Adipocyte (in vitro differentiated cells): ENCODE results near the gene ALB.

Experiments
- DNase-seq: peaks from one replicate; pipeline ENCODE4 v3.0.0-alpha.2; 2015; ENCODE audit warnings: low read depth
- H3K27me3 ChIP-seq: replicated peaks from 2 replicates; pipeline ENCODE4 v1.7.0; 2013; ENCODE audit warnings: mild to moderate bottlenecking, low read length, moderate library complexity; ENCODE audit not compliant: control insufficient read depth, insufficient read depth
- H3K36me3 ChIP-seq: 2 replicates; pipeline ENCODE4 v1.7.0; 2013; ENCODE audit warnings: low read length, mild to moderate bottlenecking, moderate library complexity; ENCODE audit not compliant: control insufficient read depth, insufficient read depth, severe bottlenecking
- H3K4me1 ChIP-seq: 2 replicates; pipeline ENCODE4 v1.7.0; 2013; ENCODE audit warnings: mild to moderate bottlenecking, low read length, moderate library complexity; ENCODE audit not compliant: control insufficient read depth, insufficient read depth
- H3K4me3 ChIP-seq: 2 replicates; pipeline ENCODE4 v1.7.0; 2013; ENCODE audit warnings: mild to moderate bottlenecking, low read length, moderate library complexity
- H3K9ac ChIP-seq: 2 replicates; pipeline ENCODE4 v1.7.0; 2013; ENCODE audit warnings: mild to moderate bottlenecking, low read length, moderate library complexity
- H3K9me3 ChIP-seq: 2 replicates; pipeline ENCODE4 v1.7.0; 2013; ENCODE audit warnings: mild to moderate bottlenecking, low read length, moderate library complexity; ENCODE audit not compliant: control insufficient read depth

The ALB gene

DNA sequence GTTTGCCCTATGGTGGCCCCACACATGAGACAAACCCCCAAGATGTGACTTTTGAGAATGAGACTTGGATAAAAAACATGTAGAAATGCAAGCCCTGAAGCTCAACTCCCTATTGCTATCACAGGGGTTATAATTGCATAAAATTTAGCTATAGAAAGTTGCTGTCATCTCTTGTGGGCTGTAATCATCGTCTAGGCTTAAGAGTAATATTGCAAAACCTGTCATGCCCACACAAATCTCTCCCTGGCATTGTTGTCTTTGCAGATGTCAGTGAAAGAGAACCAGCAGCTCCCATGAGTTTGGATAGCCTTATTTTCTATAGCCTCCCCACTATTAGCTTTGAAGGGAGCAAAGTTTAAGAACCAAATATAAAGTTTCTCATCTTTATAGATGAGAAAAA lies 14.6 kb downstream of the ALB start:
- H3K4me3 ChIP-seq: no peak overlapping the region
- no peak for DNase-seq
- no peaks in the 10 kb centered on the region for H3K27me3 ChIP-seq
- H3K36me3 ChIP-seq: no peaks in the 10 kb centered on the region
- H3K9me3 ChIP-seq: no peaks in the 10 kb centered on the region
- H3K9ac ChIP-seq: no peak overlapping the region
- peaks cover 6% of the 10 kb centered on the region for H3K4me1 ChIP-seq

DNA sequence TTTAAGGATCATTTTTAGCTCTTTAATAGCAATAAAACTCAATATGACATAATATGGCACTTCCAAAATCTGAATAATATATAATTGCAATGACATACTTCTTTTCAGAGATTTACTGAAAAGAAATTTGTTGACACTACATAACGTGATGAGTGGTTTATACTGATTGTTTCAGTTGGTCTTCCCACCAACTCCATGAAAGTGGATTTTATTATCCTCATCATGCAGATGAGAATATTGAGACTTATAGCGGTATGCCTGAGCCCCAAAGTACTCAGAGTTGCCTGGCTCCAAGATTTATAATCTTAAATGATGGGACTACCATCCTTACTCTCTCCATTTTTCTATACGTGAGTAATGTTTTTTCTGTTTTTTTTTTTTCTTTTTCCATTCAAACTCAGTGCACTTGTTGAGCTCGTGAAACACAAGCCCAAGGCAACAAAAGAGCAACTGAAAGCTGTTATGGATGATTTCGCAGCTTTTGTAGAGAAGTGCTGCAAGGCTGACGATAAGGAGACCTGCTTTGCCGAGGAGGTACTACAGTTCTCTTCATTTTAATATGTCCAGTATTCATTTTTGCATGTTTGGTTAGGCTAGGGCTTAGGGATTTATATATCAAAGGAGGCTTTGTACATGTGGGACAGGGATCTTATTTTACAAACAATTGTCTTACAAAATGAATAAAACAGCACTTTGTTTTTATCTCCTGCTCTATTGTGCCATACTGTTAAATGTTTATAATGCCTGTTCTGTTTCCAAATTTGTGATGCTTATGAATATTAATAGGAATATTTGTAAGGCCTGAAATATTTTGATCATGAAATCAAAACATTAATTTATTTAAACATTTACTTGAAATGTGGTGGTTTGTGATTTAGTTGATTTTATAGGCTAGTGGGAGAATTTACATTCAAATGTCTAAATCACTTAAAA lies 15.3 kb downstream of the ALB start:
- H3K9me3 ChIP-seq: no peaks in the 10 kb centered on the region
- no peak overlapping the region for H3K4me3 ChIP-seq
- peaks cover 6% of the 10 kb centered on the region for H3K4me1 ChIP-seq
- H3K27me3 ChIP-seq: no peaks in the 10 kb centered on the region
- DNase-seq: no peak
- no peaks in the 10 kb centered on the region for H3K36me3 ChIP-seq
- H3K9ac ChIP-seq: no peak overlapping the region

DNA sequence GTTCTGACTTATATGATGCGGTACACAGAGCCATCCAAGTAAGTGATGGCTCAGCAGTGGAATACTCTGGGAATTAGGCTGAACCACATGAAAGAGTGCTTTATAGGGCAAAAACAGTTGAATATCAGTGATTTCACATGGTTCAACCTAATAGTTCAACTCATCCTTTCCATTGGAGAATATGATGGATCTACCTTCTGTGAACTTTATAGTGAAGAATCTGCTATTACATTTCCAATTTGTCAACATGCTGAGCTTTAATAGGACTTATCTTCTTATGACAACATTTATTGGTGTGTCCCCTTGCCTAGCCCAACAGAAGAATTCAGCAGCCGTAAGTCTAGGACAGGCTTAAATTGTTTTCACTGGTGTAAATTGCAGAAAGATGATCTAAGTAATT lies 16.5 kb downstream of the ALB start:
- H3K27me3 ChIP-seq: no peaks in the 10 kb centered on the region
- no peak overlapping the region for H3K4me3 ChIP-seq
- H3K9ac ChIP-seq: no peak overlapping the region
- H3K36me3 ChIP-seq: no peaks in the 10 kb centered on the region
- H3K9me3 ChIP-seq: no peaks in the 10 kb centered on the region
- peaks cover 5% of the 10 kb centered on the region for H3K4me1 ChIP-seq
- no peak for DNase-seq

DNA sequence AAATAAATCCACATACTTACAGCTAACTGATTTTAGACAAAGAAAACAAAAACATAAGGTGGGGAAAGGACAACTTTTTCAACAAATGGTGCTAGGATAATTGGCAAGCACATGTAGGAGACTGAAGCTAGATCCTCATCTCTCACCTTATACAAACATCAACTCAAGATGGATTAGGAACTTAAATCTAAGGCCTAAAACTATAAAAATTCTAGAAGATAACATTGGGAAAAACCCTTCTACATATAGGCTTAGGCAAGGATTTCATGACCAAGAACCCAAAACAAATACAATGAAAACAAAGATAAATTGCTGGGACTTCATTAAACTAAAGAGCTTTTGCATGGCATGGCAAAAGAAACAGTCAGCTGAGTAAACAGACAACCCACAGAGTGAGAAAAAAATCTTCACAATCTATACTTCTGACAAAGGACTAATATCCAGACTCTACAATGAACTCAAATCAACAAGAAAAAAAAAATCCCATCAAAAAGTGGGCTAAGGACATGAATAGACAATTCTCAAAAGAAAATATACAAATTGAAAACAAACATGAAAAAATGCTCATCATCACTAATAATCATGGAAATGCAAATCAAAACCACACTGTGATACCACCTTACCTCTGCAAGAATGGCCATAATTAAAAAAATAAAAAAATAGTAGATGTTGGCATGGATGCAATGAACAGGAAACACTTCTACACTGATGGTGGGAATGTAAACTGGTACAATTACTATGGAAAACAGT lies 17.8 kb downstream of the ALB start:
- Histone ChIP-seq H3K36me3 (no peaks in the 10 kb centered on the region), H3K4me1 (no peaks in the 10 kb centered on the region)

DNA sequence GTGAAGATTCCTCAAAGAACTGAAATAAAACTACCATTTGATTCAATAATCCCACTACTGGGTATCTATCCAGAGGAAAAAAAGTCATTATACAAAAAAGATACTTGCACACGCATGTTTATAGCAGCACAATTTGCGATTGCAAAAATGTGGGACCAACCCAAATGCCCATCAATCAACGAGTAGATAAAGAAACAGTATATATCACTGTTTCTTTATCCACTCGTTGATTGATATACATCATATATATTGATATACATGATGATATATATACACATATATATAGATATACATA lies 18.3 kb downstream of the ALB start:
- H3K9ac ChIP-seq: no peak overlapping the region
- no peak for DNase-seq

More for the DNA sequence above, 17.8 kb downstream of the ALB start:
- no peaks in the 10 kb centered on the region for H3K9me3 ChIP-seq
- H3K9ac ChIP-seq: no peak overlapping the region
- no peak for DNase-seq
- no peak overlapping the region for H3K4me3 ChIP-seq
- no peaks in the 10 kb centered on the region for H3K27me3 ChIP-seq

DNA sequence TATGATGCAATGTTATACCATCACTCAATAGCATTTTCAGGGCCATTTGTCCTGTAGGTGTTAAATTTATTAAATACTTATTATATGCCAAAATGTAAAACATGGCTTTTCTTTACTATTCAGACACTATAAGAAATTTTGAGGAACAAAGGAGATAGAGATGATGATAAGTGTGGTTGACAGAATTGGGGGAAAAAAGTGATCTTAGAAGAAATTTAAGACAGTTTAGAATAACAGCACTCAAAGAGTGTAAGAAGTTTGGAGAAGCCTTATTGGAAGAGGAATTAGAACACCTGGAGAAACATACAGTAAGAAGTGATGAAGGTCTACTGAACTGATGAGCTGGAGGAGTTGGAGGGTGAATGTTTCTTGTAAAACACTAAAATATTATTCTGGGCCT lies 19.1 kb downstream of the ALB start:
- Histone ChIP-seq H3K4me3 (no peak overlapping the region), H3K9ac (no peak overlapping the region)

More for the DNA sequence above, 18.3 kb downstream of the ALB start:
- no peaks in the 10 kb centered on the region for H3K4me1 ChIP-seq
- no peak overlapping the region for H3K4me3 ChIP-seq
- no peaks in the 10 kb centered on the region for H3K36me3 ChIP-seq
- no peaks in the 10 kb centered on the region for H3K9me3 ChIP-seq
- no peaks in the 10 kb centered on the region for H3K27me3 ChIP-seq

DNA sequence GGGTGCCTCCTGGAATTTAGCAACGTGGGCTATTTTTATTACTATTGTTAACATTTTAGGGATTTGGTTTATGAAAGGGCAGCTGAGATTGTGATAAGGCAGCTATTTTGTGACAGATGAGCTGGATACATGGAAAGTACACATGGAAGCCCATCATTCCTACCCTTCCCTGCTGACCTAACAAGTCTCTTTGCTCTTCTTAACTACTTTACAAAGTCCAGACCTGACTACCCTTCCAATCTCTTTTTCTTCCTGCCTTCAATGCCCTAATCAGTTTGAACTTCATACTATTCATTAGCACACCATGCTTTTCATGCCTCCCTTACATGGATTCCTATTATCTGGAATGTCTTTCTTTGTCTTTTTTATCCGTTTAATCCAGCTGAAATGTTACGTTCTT lies 22.6 kb downstream of the ALB start:
- Histone ChIP-seq H3K27me3 (peaks cover 4% of the 10 kb centered on the region), H3K36me3 (no peaks in the 10 kb centered on the region), H3K9me3 (no peaks in the 10 kb centered on the region), H3K4me1 (no peaks in the 10 kb centered on the region), H3K9ac (no peak overlapping the region), H3K4me3 (no peak overlapping the region)
- no peak for DNase-seq

More for the DNA sequence above, 19.1 kb downstream of the ALB start:
- no peaks in the 10 kb centered on the region for H3K9me3 ChIP-seq
- no peaks in the 10 kb centered on the region for H3K27me3 ChIP-seq
- no peaks in the 10 kb centered on the region for H3K4me1 ChIP-seq
- no peak for DNase-seq
- no peaks in the 10 kb centered on the region for H3K36me3 ChIP-seq

DNA sequence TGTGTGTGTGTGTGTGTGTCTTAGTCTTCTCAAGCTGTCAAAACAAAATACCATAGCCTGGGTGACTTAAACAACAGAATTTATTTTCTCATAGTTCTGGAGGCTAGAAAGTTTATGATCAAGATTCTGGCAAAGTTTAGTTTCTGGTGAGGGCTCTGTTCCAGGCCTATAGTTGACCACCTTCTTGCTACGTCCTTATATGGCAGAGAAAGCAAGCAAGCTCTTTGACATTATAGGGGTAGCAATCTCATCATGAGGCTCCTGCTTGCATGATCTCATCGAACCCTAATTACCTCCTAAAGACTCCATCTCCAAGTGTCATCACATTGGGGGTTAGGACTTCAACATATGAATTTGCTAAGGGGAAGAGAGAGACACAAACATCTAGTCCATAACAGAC lies 25.0 kb downstream of the ALB start:
- H3K9me3 ChIP-seq: no peaks in the 10 kb centered on the region

GRCh38 chr4:73429826-73430587 lies 25.9 kb downstream of the ALB start:
- H3K27me3 ChIP-seq: peaks cover 4% of the 10 kb centered on the region
- H3K36me3 ChIP-seq: no peaks in the 10 kb centered on the region
- no peak overlapping the region for H3K4me3 ChIP-seq
- H3K4me1 ChIP-seq: no peaks in the 10 kb centered on the region
- no peak overlapping the region for H3K9ac ChIP-seq
- no peak for DNase-seq
- H3K9me3 ChIP-seq: no peaks in the 10 kb centered on the region

More for the DNA sequence above, 25.0 kb downstream of the ALB start:
- no peaks in the 10 kb centered on the region for H3K36me3 ChIP-seq
- no peak for DNase-seq
- no peak overlapping the region for H3K4me3 ChIP-seq
- peaks cover 4% of the 10 kb centered on the region for H3K27me3 ChIP-seq
- H3K4me1 ChIP-seq: no peaks in the 10 kb centered on the region
- no peak overlapping the region for H3K9ac ChIP-seq

- Histone ChIP-seq H3K36me3 (no peaks in the 10 kb centered on the region), H3K27me3 (peaks cover 4% of the 10 kb centered on the region), H3K4me1 (no peaks in the 10 kb centered on the region), H3K4me3 (no peak overlapping the region), H3K9me3 (no peaks in the 10 kb centered on the region), H3K9ac (no peak overlapping the region)
- DNase-seq: no peak
These were observed 27.7 kb downstream of the ALB start for GRCh38 chr4:73431813-73432168.
